GM12878 (cell line): ENCODE data around the gene REEP6. TPM values are rescaled to one million over a fixed set of nuclear protein-coding genes. Genes with fewer than 3 reads are reported as not detected.

Experiments
- E2F4 ChIP-seq: IDR thresholded peaks from 2 replicates; pipeline ENCODE4 v1.6.1; 2012; ENCODE audit warnings: low read depth, low read length, improper control_type of control experiment
- ESRRA ChIP-seq: IDR thresholded peaks from 2 replicates; pipeline ENCODE4 v1.6.1; 2012; ENCODE audit warnings: mild to moderate bottlenecking, low read length, improper control_type of control experiment
- NFIC ChIP-seq: IDR thresholded peaks from 2 replicates; pipeline ENCODE4 v1.6.1; 2012; ENCODE audit warnings: low read depth, mild to moderate bottlenecking, inconsistent platforms, low read length, moderate library complexity
- PAX8 ChIP-seq: fragments of 450-650 bp; IDR thresholded peaks from 2 replicates; pipeline ENCODE4 v1.6.1; 2017; ENCODE audit warnings: mild to moderate bottlenecking, moderate library complexity
- PML ChIP-seq: IDR thresholded peaks from 2 replicates; pipeline ENCODE4 v1.6.1; 2012; ENCODE audit warnings: low read length, inconsistent platforms
- SUZ12 ChIP-seq: fragments of 200-600 bp; sonication (generic); IDR thresholded peaks from one replicate; pipeline ENCODE4 v1.6.1; 2018; ENCODE audit warnings: antibody characterized with exemption, mild to moderate bottlenecking; ENCODE audit not compliant: unreplicated experiment
- TARDBP ChIP-seq: IDR thresholded peaks from 2 replicates; pipeline ENCODE4 v1.6.1; 2016; ENCODE audit warnings: borderline replicate concordance
- ZBTB33 ChIP-seq: fragments of 450-650 bp; IDR thresholded peaks from 2 replicates; pipeline ENCODE4 v1.6.1; 2017; ENCODE audit warnings: mild to moderate bottlenecking
- ZNF24 ChIP-seq: fragments of 450-650 bp; IDR thresholded peaks from 2 replicates; pipeline ENCODE4 v1.6.1; 2017; ENCODE audit warnings: antibody characterized with exemption, mild to moderate bottlenecking
- ZNF274 ChIP-seq: IDR thresholded peaks from one replicate; pipeline ENCODE4 v1.8.0; 2011; ENCODE audit not compliant: insufficient read length, insufficient read depth
- ZNF687 ChIP-seq: fragments of 450-650 bp; IDR thresholded peaks from 2 replicates; pipeline ENCODE4 v1.6.1; 2017; ENCODE audit warnings: mild to moderate bottlenecking, moderate library complexity
- polyA plus RNA-seq, 11 experiments: library from polyadenylated mRNA; depleted of rRNA in 4 of 11; unstranded in 6 of 11; stranded (reverse) in 5 of 11; fragments of >200 nt; fragmentation: Nextera tagmentation in 4 of 11; fragmentation: Illumina TruSeq in 1 of 11; extraction: Ambion mirVana in 4 of 11; extraction: Trizol in 1 of 11; gene quantifications; 1 replicate in 1 of 11; 2 replicates in 10 of 11; pipeline versions ENCODE4 v1.2.1 to v1.2.3, GENCODE V29; 2011 to 2016; ENCODE audit warnings: inconsistent platforms in 2 of 11, missing spikeins in 2 of 11, low read depth in 1 of 11
- total RNA-seq, 4 experiments: library from RNA; depleted of rRNA in 3 of 4; stranded (reverse); fragments of >200 nt in 3 of 4; fragmentation: Illumina TruSeq in 1 of 4; extraction: Trizol in 1 of 4; gene quantifications; 2 replicates each; pipeline versions ENCODE4 v1.2.1 to v1.2.3, GENCODE V29; 2013 to 2021
- TF ChIP-seq, protein P1 (sequence below): IDR thresholded peaks from 2 replicates; pipeline ENCODE4 v1.6.1; 2012; ENCODE audit warnings: mild to moderate bottlenecking, low read depth, low read length
- TF ChIP-seq, protein P2 (sequence below): fragments of 450-650 bp; IDR thresholded peaks from 2 replicates; pipeline ENCODE4 v1.6.1; 2016; ENCODE audit warnings: mild to moderate bottlenecking

REEP6 gene
- total and polyA plus RNA-seq, 10 of the 15 experiments (the other 5 are each of a cell fraction or from before 2014, with no cell fraction given): 0.06 to 1.1 (median 0.39) TPM; not detected in 2

DNA sequence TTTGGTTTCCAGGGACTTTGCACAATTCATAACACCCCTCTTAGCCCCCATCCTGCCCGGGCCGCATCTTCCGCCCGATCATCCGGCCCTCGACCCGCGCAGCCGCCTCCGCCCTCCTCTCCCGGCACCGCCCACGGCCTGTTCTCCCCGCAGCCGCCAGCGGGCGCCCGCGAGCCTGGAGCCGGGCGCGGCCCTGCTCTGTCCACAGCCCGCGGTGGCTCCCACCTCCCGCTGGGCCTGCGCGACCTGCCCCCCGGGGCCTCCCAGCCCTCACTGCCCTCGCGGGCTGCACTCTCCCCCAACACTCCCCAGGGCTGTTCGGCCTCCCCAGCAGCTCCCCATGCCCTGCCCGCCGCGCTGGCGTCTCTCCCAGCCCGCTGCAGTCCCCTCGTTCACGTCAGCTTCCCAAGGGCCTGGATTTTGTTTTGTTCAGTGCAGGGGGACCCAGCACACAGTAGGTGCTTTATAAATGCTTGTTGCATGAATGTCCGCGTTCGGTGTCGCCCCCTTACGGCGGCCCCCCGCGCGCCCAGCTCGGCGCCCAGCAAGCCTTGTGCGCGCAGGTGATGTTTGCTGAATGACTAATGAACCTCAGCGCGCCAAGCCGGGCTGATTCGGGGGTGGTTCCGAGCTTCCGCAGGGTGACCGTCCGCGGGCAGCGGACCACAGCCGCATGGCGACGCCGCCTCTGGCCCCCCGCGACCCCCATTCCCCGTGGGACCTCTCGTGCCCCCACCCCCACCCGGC, 45.6 kb upstream of the REEP6 start (continued):
- TF ChIP-seq, protein P1, sequence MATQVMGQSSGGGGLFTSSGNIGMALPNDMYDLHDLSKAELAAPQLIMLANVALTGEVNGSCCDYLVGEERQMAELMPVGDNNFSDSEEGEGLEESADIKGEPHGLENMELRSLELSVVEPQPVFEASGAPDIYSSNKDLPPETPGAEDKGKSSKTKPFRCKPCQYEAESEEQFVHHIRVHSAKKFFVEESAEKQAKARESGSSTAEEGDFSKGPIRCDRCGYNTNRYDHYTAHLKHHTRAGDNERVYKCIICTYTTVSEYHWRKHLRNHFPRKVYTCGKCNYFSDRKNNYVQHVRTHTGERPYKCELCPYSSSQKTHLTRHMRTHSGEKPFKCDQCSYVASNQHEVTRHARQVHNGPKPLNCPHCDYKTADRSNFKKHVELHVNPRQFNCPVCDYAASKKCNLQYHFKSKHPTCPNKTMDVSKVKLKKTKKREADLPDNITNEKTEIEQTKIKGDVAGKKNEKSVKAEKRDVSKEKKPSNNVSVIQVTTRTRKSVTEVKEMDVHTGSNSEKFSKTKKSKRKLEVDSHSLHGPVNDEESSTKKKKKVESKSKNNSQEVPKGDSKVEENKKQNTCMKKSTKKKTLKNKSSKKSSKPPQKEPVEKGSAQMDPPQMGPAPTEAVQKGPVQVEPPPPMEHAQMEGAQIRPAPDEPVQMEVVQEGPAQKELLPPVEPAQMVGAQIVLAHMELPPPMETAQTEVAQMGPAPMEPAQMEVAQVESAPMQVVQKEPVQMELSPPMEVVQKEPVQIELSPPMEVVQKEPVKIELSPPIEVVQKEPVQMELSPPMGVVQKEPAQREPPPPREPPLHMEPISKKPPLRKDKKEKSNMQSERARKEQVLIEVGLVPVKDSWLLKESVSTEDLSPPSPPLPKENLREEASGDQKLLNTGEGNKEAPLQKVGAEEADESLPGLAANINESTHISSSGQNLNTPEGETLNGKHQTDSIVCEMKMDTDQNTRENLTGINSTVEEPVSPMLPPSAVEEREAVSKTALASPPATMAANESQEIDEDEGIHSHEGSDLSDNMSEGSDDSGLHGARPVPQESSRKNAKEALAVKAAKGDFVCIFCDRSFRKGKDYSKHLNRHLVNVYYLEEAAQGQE: 0 out of 2 replicates have a peak, but pooled peaks have one; percentile 27
- TF ChIP-seq ESRRA: no peak
- no peak for TF ChIP-seq E2F4
- no peak for TF ChIP-seq SUZ12
- TF ChIP-seq PAX8: no peak
- TF ChIP-seq ZNF24: peak; percentile 54; the same call in 1 of the 2 replicates
- no peak for TF ChIP-seq ZNF274
- no peak for TF ChIP-seq ZBTB33
- TF ChIP-seq TARDBP: no peak
- TF ChIP-seq ZNF687: 0 out of 2 replicates have a peak, but pooled peaks have one; percentile 20
- TF ChIP-seq PML: no peak
- TF ChIP-seq, protein P2, sequence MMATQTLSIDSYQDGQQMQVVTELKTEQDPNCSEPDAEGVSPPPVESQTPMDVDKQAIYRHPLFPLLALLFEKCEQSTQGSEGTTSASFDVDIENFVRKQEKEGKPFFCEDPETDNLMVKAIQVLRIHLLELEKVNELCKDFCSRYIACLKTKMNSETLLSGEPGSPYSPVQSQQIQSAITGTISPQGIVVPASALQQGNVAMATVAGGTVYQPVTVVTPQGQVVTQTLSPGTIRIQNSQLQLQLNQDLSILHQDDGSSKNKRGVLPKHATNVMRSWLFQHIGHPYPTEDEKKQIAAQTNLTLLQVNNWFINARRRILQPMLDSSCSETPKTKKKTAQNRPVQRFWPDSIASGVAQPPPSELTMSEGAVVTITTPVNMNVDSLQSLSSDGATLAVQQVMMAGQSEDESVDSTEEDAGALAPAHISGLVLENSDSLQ: no peak
- no peak for TF ChIP-seq NFIC
